Sigmoid colon (tissue), 7 donors: ENCODE results near the gene HSD11B2. TPM values are rescaled to one million over a fixed set of nuclear protein-coding genes. Genes with fewer than 3 reads are reported as not detected.

Experiments used
- DNase-seq: peaks from one replicate; pipeline ENCODE4 v3.0.0-alpha.2; 2019
- H3K27ac ChIP-seq, 4 donors: fragments of 200-600 bp; sonication (generic); one replicate each; pipeline ENCODE4 v1.5.1; 2016 to 2019; ENCODE audit warnings: mild to moderate bottlenecking in 1 of 4
- H3K27me3 ChIP-seq, 3 donors: fragments of 200-600 bp; sonication (generic); one replicate each; pipeline ENCODE4 v1.5.1; 2019; ENCODE audit warnings: mild to moderate bottlenecking in 1 of 3
- H3K36me3 ChIP-seq, 4 donors: fragments of 200-600 bp; sonication (generic); one replicate each; pipeline ENCODE4 v1.5.1; 2016 to 2019
- H3K4me1 ChIP-seq, 4 donors: fragments of 200-600 bp; sonication (generic); one replicate each; pipeline ENCODE4 v1.5.1; 2017 to 2019
- H3K4me3 ChIP-seq, 4 donors: fragments of 200-600 bp; sonication (generic); one replicate each; pipeline ENCODE4 v1.5.1; 2017 to 2019; ENCODE audit warnings: mild to moderate bottlenecking in 2 of 4, moderate library complexity in 1 of 4
- H3K9me3 ChIP-seq, 4 donors: fragments of 200-600 bp in 3 of 4; sonication (generic) in 3 of 4; one replicate each; pipeline versions ENCODE4 v1.5.1 to v1.6.1; 2013 to 2019
- EP300 ChIP-seq, 4 donors: sonication (generic); formaldehyde crosslinking; IDR thresholded peaks; one replicate each; pipeline ENCODE4 v1.6.1; 2017; ENCODE audit warnings: antibody characterized with exemption in 4 of 4
- POLR2A ChIP-seq, 2 donors: fragments of 450-650 bp; IDR thresholded peaks; one replicate each; pipeline ENCODE4 v1.6.1; 2016; ENCODE audit warnings: antibody characterized with exemption in 2 of 2, mild to moderate bottlenecking in 2 of 2, moderate library complexity in 2 of 2
- POLR2AphosphoS5 ChIP-seq, 4 donors: sonication (generic); formaldehyde crosslinking; IDR thresholded peaks; one replicate each; pipeline ENCODE4 v1.6.1; 2017; ENCODE audit warnings: antibody characterized with exemption in 4 of 4
- WGBS, 2 donors: extraction: QIAGEN DNeasy Blood & Tissue Kit; methylation state at CpG; one replicate each; pipeline ENCODE4 v1.1.7; 2013; 5-methylcytosine and 5-hydroxymethylcytosine counted together
- intact Hi-C: fragments of 100-400 bp; cut with DNase I; formaldehyde crosslinking; loops from one replicate; pipeline ENCODE4 v1.15.1; 2023
- polyA plus RNA-seq, 3 donors: library from polyadenylated mRNA; stranded (reverse); fragments of 200-250 nt; gene quantifications; one replicate each; pipeline ENCODE4 v1.2.3, GENCODE V29; 2013
- total RNA-seq, 4 donors: library from RNA; depleted of rRNA; stranded (reverse); fragments of >200 nt; gene quantifications; one replicate each; pipeline ENCODE4 v1.1.0, GENCODE V29; 2016
- TF ChIP-seq, protein P1 (sequence below), 4 experiments: fragments of 450-650 bp in 3 of 4; fragments of 200-600 bp in 1 of 4; IDR thresholded peaks; one replicate each; pipeline ENCODE4 v1.5.1; 2016 to 2019; ENCODE audit warnings: antibody characterized with exemption in 4 of 4, mild to moderate bottlenecking in 3 of 4, moderate library complexity in 2 of 4
- donor health status: healthy with polysubstance abuse.
- donor health status: Bipolar disorder and iron deficiency.
- donor health status: healthy.

The HSD11B2 gene
- total and polyA plus RNA-seq, 7 donors: 0.14 to 353 (median 46.1) TPM; not detected in 1

DNA sequence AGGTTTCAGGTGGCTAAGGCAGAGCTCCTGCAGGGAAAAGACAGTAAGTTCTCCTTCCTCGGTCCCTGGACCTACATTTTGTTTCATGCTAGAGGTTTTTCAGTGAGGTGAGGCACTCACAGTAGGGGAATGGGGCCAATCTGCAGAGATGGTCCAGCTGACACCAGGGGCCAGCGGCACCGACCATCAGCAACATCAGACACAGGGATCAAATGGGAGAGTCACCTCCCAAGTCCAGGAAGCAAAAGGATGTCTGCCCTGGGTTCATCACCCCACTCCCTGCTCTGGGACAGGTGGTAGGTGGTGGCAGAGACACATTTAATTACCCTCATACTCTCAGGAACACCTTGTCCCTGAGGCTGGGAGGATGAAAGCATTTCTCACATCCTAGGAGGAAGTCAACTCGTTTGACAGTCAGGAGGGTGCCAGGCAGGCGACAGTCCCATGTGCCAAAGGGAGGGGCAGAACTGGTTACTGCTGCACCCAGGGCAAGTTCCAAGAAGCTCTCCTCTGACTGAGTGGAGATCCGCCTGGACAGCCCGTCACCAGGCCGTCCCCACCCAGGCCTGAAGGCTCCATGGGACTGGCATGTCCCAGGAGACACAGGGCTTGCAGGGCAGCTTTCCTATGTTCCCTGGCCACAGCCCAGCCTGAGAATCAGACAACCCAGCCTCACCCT lies 30.8 kb downstream of the HSD11B2 start:
- TF ChIP-seq EP300 (IDR thresholded peaks at IDR 0.05) (no peak), POLR2AphosphoS5 (IDR thresholded peaks at IDR 0.05) (peak in 1 of 4 donors; percentile 39)
- Histone ChIP-seq H3K4me1 (peaks cover 0 to 83% (median 75%) of the 10 kb centered on the region in 4 donors), H3K36me3 (peaks cover 0 to 10% (median 0%) of the 10 kb centered on the region in 4 donors), H3K9me3 (no peaks in the 10 kb centered on the region), H3K4me3 (no peak overlapping the region), H3K27me3 (no peaks in the 10 kb centered on the region), H3K27ac (peak overlapping the region in 2 of 4 donors; percentile 35 to 77)
- intact Hi-C loops: no loop called here
- DNase-seq: no peak
- WGBS, 2 donors: 18 to 66% methylated on average over 8 of the region's 8 CpGs

DNA sequence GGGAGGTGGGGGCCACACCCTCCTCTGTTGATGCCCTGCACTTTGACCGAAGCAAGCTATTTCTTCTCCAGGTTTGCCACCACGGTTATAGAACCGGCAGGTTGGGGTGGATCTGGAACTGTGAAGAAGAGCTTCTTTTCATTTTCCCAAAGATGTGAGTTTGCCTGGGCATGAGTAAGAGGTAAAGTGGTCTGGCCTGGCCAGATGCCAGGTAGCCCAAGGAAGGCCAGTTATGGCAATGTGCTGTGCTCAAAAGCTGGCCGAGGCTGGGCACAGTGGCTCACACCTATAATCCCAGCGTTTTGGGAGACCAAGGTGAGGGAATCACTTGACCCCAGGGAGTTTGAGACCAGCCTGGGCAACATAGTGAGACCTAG lies 31.3 kb downstream of the HSD11B2 start:
- H3K4me1 ChIP-seq: peaks cover 0 to 78% (median 70%) of the 10 kb centered on the region in 4 donors
- DNase-seq: no peak
- H3K9me3 ChIP-seq: no peaks in the 10 kb centered on the region
- H3K27ac ChIP-seq: peak overlapping the region in 2 of 4 donors; percentile 25 to 35
- no peaks in the 10 kb centered on the region for H3K27me3 ChIP-seq
- intact Hi-C loops: no loop called here
- TF ChIP-seq, protein P1, sequence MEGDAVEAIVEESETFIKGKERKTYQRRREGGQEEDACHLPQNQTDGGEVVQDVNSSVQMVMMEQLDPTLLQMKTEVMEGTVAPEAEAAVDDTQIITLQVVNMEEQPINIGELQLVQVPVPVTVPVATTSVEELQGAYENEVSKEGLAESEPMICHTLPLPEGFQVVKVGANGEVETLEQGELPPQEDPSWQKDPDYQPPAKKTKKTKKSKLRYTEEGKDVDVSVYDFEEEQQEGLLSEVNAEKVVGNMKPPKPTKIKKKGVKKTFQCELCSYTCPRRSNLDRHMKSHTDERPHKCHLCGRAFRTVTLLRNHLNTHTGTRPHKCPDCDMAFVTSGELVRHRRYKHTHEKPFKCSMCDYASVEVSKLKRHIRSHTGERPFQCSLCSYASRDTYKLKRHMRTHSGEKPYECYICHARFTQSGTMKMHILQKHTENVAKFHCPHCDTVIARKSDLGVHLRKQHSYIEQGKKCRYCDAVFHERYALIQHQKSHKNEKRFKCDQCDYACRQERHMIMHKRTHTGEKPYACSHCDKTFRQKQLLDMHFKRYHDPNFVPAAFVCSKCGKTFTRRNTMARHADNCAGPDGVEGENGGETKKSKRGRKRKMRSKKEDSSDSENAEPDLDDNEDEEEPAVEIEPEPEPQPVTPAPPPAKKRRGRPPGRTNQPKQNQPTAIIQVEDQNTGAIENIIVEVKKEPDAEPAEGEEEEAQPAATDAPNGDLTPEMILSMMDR (IDR thresholded peaks at IDR 0.05): no peak
- peak in 1 of 2 donors; percentile 19 for TF ChIP-seq POLR2A (IDR thresholded peaks at IDR 0.05)
- no peak for TF ChIP-seq EP300 (IDR thresholded peaks at IDR 0.05)
- no peak overlapping the region for H3K4me3 ChIP-seq
- WGBS, 2 donors: 16 to 76% methylated on average over 5 of the region's 5 CpGs
- peaks cover 0 to 10% (median 0%) of the 10 kb centered on the region in 4 donors for H3K36me3 ChIP-seq

DNA sequence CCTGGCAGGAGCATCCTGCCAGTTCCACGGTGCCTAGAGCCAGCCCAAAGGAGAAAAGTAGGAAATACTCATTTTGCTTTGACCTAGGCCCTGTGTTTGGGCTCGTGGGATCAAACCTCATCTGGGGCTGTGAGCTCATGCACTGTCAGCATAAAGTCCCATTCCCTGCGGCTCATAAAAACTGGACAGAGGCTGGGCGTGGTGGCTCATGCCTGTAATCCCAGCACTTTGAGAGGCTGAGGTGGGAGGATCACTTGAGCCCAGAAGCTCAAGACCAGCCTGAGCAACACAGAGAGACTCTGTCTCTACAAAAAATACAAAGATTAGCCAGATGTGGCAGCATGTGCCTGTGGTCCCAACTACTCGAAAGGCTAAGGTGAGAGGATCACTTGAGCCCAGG lies 32.1 kb downstream of the HSD11B2 start:
- no peaks in the 10 kb centered on the region for H3K27me3 ChIP-seq
- intact Hi-C loops: no loop called here
- peak overlapping the region in 1 of 4 donors; percentile 25 for H3K27ac ChIP-seq
- H3K4me3 ChIP-seq: no peak overlapping the region
- H3K4me1 ChIP-seq: peaks cover 0 to 70% (median 62%) of the 10 kb centered on the region in 4 donors
- 25 to 67% methylated on average over 5 of the region's 5 CpGs for WGBS, 2 donors
- TF ChIP-seq POLR2AphosphoS5 (IDR thresholded peaks at IDR 0.05) (peak in 1 of 4 donors; percentile 4), POLR2A (IDR thresholded peaks at IDR 0.05) (peak in 1 of 2 donors; percentile 58), EP300 (IDR thresholded peaks at IDR 0.05) (no peak)
- TF ChIP-seq, protein P1 (IDR thresholded peaks at IDR 0.05): no peak
- DNase-seq: no peak
- no peaks in the 10 kb centered on the region for H3K9me3 ChIP-seq
- H3K36me3 ChIP-seq: peaks cover 0 to 10% (median 0%) of the 10 kb centered on the region in 4 donors

DNA sequence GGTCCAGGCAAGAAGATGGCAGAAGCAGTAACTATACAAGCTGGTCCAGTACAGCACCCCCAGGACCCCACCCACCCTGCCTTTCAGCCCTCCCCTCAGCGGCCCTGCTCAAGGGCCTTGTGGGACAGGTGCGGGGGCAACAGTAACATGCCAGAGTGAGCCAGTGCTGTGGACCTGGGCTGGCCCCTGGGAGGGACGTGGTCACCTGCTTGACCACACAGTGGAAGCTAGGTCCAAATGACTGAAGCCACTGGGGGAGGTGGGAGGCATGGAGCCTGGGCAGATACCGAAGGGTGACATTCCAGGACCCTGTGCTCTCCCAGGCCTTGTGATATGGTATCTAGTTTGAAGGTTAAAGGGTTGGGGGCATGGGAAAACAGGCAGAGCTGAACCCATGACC lies 32.8 kb downstream of the HSD11B2 start:
- Histone ChIP-seq H3K27ac (no peak overlapping the region), H3K9me3 (no peaks in the 10 kb centered on the region), H3K4me3 (no peak overlapping the region), H3K27me3 (no peaks in the 10 kb centered on the region), H3K36me3 (peaks cover 0 to 10% (median 0%) of the 10 kb centered on the region in 4 donors), H3K4me1 (peaks cover 0 to 63% (median 55%) of the 10 kb centered on the region in 4 donors)
- WGBS, 2 donors: 89 to 94% methylated on average over 4 of the region's 4 CpGs
- no peak for DNase-seq
- no peak for TF ChIP-seq EP300 (IDR thresholded peaks at IDR 0.05)
- TF ChIP-seq POLR2A (IDR thresholded peaks at IDR 0.05): no peak
- TF ChIP-seq POLR2AphosphoS5 (IDR thresholded peaks at IDR 0.05): no peak
- TF ChIP-seq, protein P1 (IDR thresholded peaks at IDR 0.05): no peak
- intact Hi-C loops: no loop called here

DNA sequence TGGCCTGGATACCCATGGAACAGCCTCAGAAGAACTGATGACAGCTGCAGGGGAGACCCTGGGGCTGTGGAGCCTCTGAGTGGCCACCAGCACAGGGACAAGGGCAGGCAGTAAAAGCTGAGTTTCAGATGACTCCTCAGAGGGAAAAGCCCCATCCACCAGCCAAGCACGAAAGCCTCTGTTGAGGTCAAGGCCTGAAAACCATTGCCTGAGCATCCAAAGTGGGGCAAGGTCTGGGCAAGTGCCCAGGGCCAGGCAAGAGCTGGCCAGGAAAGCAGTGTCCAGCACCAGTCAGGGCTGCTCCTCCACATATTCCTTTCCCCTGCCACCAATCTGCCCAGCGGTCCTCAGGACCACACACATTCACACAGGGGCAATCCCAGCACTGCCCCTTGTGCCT lies 33.6 kb downstream of the HSD11B2 start:
- H3K27me3 ChIP-seq: no peaks in the 10 kb centered on the region
- no peak for DNase-seq
- TF ChIP-seq EP300 (IDR thresholded peaks at IDR 0.05): no peak
- TF ChIP-seq, protein P1 (IDR thresholded peaks at IDR 0.05): no peak
- no peak for TF ChIP-seq POLR2AphosphoS5 (IDR thresholded peaks at IDR 0.05)
- no peaks in the 10 kb centered on the region for H3K9me3 ChIP-seq
- intact Hi-C loops: no loop called here
- peaks cover 0 to 55% (median 47%) of the 10 kb centered on the region in 4 donors for H3K4me1 ChIP-seq
- 92 to 96% methylated on average over 2 of the region's 2 CpGs for WGBS, 2 donors
- no peak overlapping the region for H3K4me3 ChIP-seq
- peaks cover 0 to 10% (median 0%) of the 10 kb centered on the region in 4 donors for H3K36me3 ChIP-seq
- H3K27ac ChIP-seq: no peak overlapping the region
